H1 (cell line): ENCODE results near the gene UGT1A3.

ENCODE experiments used
- BRCA1 ChIP-seq: IDR thresholded peaks from 2 replicates; pipeline ENCODE4 v1.6.1; 2012; ENCODE audit warnings: low read depth, low read length, improper control_type of control experiment
- EP300 ChIP-seq, 2 experiments: IDR thresholded peaks; 1 replicate in 1 of 2; 2 replicates in 1 of 2; pipeline ENCODE4 v1.6.1; 2011 to 2012; ENCODE audit warnings: low read depth in 2 of 2, low read length in 2 of 2, mild to moderate bottlenecking in 2 of 2, borderline replicate concordance in 1 of 2, inconsistent platforms in 1 of 2, moderate library complexity in 1 of 2
- PHF8 ChIP-seq: fragments of 200-600 bp; sonication (generic); conservative IDR thresholded peaks from 2 replicates; pipeline ENCODE4 v1.7.1; 2012; ENCODE audit warnings: low read depth, mild to moderate bottlenecking, inconsistent platforms, low read length, moderate library complexity
- POLR2A ChIP-seq, 2 experiments: IDR thresholded peaks; 1 replicate in 1 of 2; 2 replicates in 1 of 2; pipeline ENCODE4 v1.6.1; 2011; ENCODE audit warnings: low read depth in 2 of 2, low read length in 2 of 2, mild to moderate bottlenecking in 2 of 2; ENCODE audit errors: control extremely low read depth in 1 of 2
- RXRA ChIP-seq: IDR thresholded peaks from 2 replicates; pipeline ENCODE4 v1.6.1; 2011; ENCODE audit warnings: low read depth, mild to moderate bottlenecking, low read length, moderate library complexity; ENCODE audit not compliant: insufficient read depth
- SRF ChIP-seq: IDR thresholded peaks from 2 replicates; pipeline ENCODE4 v1.6.1; 2011; ENCODE audit warnings: mild to moderate bottlenecking, low read depth, low read length, moderate library complexity
- TCF12 ChIP-seq: IDR thresholded peaks from 2 replicates; pipeline ENCODE4 v1.6.1; 2011; ENCODE audit warnings: low read depth, mild to moderate bottlenecking, low read length
- USF2 ChIP-seq: IDR thresholded peaks from 2 replicates; pipeline ENCODE4 v1.6.1; 2011; ENCODE audit warnings: low read length, improper control_type of control experiment
- TF ChIP-seq, protein P1 (sequence below), 3 experiments: IDR thresholded peaks; 1 replicate in 2 of 3; 2 replicates in 1 of 3; pipeline versions ENCODE4 v1.5.1 to v1.6.1; 2011; ENCODE audit warnings: low read length in 3 of 3, mild to moderate bottlenecking in 3 of 3, inconsistent platforms in 2 of 3, low read depth in 1 of 3, moderate library complexity in 1 of 3; ENCODE audit not compliant: insufficient read depth in 1 of 3; ENCODE audit errors: control extremely low read depth in 1 of 3

- TF ChIP-seq, protein P1, sequence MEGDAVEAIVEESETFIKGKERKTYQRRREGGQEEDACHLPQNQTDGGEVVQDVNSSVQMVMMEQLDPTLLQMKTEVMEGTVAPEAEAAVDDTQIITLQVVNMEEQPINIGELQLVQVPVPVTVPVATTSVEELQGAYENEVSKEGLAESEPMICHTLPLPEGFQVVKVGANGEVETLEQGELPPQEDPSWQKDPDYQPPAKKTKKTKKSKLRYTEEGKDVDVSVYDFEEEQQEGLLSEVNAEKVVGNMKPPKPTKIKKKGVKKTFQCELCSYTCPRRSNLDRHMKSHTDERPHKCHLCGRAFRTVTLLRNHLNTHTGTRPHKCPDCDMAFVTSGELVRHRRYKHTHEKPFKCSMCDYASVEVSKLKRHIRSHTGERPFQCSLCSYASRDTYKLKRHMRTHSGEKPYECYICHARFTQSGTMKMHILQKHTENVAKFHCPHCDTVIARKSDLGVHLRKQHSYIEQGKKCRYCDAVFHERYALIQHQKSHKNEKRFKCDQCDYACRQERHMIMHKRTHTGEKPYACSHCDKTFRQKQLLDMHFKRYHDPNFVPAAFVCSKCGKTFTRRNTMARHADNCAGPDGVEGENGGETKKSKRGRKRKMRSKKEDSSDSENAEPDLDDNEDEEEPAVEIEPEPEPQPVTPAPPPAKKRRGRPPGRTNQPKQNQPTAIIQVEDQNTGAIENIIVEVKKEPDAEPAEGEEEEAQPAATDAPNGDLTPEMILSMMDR (IDR thresholded peaks at IDR 0.05; ENCODE audit: control extremely low read depth in 1 of 3, insufficient read depth in 1 of 3, low read depth in 1 of 3, low read length in 3 of 3): no peak
- TF ChIP-seq POLR2A (IDR thresholded peaks at IDR 0.05; ENCODE audit: control extremely low read depth in 1 of 2, low read depth in 2 of 2, low read length in 2 of 2) (no peak), RXRA (no peak), USF2 (no peak), EP300 (IDR thresholded peaks at IDR 0.05; ENCODE audit: borderline replicate concordance in 1 of 2, low read depth in 2 of 2, low read length in 2 of 2) (no peak), SRF (no peak), PHF8 (no peak), BRCA1 (no peak), TCF12 (no peak)
These were observed 72.7 kb downstream of the UGT1A3 start for GRCh38 chr2:233801357-233802131.
